ENCODE measurements around the gene LONP1. TPM values are rescaled to one million over a fixed set of nuclear protein-coding genes. Genes with fewer than 3 reads are reported as not detected.

The LONP1 gene
- total RNA-seq, 1 experiment from 2014 or later: 186 TPM

DNA sequence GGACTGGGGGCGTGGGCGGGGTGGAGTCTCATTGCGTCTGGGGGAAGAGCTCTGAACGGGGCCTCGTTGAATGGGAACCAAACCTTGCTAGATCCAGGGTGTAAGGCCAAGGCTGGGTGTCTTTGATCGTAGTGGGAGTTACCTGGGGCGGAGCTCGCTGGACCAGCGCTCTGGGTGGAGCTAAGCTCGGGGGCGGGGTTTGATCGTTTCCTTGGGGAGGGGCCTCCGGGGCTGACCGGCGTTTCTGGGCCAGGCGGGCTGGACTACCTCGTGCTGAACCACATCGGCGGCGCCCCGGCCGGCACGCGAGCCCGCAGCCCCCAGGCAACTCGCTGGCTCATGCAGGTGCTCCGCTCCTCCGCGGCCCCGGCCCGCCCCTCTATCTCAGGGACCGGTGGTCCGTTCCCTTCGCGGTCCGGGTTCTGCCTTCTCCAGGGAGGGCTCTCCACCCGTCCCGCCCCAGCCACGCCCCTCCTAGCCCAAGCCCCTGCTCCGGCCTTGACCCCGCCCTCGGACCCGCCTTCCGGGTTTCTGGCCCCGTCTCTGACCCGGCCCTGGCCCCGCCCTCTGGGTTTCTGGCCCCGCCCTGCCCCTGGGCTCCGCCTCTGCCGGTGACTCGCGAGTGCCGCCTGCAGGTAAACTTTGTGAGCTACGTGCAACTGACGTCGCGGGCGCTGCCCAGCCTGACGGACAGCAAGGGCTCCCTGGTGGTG is 33.1 kb downstream of the LONP1 start (continued):
- TF ChIP-seq ZNF512 (CRISPR knock-in tag; IDR thresholded peaks at IDR 0.05; ENCODE audit: borderline replicate concordance) (no peak), JAZF1 (CRISPR knock-in tag; IDR thresholded peaks at IDR 0.05) (no peak), ESRRA (CRISPR knock-in tag; IDR thresholded peaks at IDR 0.05; ENCODE audit: borderline replicate concordance) (no peak), SMAD4 (CRISPR knock-in tag; IDR thresholded peaks at IDR 0.05) (no peak), FOXP1 (CRISPR knock-in tag; IDR thresholded peaks at IDR 0.05; ENCODE audit: borderline replicate concordance) (no peak; the same call in 1 of the 2 replicates), PRRX2 (CRISPR knock-in tag; IDR thresholded peaks at IDR 0.05) (no peak), NR3C1 (CRISPR knock-in tag; conservative IDR thresholded peaks at IDR 0.05; ENCODE audit: low read depth) (no peak), RELA (CRISPR knock-in tag; IDR thresholded peaks at IDR 0.05; ENCODE audit: borderline replicate concordance) (no peak), ZNF671 (CRISPR knock-in tag; IDR thresholded peaks at IDR 0.05) (no peak), KAT7 (CRISPR knock-in tag; IDR thresholded peaks at IDR 0.05; ENCODE audit: borderline replicate concordance) (no peak), TP53 (CRISPR knock-in tag; IDR thresholded peaks at IDR 0.05) (no peak), E2F1 (CRISPR knock-in tag; IDR thresholded peaks at IDR 0.05) (no peak), TEAD1 (CRISPR knock-in tag; IDR thresholded peaks at IDR 0.05) (no peak), GABPB1 (CRISPR knock-in tag; IDR thresholded peaks at IDR 0.05) (peak; percentile 32; the same call in 1 of the 2 replicates), USF1 (CRISPR knock-in tag; IDR thresholded peaks at IDR 0.05) (no peak), NR1H2 (CRISPR knock-in tag; IDR thresholded peaks at IDR 0.05) (no peak), CBFB (CRISPR knock-in tag; IDR thresholded peaks at IDR 0.05; ENCODE audit: low read depth) (no peak)
- TF ChIP-seq, protein P1, sequence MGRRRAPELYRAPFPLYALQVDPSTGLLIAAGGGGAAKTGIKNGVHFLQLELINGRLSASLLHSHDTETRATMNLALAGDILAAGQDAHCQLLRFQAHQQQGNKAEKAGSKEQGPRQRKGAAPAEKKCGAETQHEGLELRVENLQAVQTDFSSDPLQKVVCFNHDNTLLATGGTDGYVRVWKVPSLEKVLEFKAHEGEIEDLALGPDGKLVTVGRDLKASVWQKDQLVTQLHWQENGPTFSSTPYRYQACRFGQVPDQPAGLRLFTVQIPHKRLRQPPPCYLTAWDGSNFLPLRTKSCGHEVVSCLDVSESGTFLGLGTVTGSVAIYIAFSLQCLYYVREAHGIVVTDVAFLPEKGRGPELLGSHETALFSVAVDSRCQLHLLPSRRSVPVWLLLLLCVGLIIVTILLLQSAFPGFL (CRISPR knock-in tag; IDR thresholded peaks at IDR 0.05; ENCODE audit: borderline replicate concordance): no peak
- TF ChIP-seq, protein P2, sequence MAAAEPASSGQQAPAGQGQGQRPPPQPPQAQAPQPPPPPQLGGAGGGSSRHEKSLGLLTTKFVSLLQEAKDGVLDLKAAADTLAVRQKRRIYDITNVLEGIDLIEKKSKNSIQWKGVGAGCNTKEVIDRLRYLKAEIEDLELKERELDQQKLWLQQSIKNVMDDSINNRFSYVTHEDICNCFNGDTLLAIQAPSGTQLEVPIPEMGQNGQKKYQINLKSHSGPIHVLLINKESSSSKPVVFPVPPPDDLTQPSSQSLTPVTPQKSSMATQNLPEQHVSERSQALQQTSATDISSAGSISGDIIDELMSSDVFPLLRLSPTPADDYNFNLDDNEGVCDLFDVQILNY (CRISPR knock-in tag; IDR thresholded peaks at IDR 0.05): no peak
- TF ChIP-seq, protein P3, sequence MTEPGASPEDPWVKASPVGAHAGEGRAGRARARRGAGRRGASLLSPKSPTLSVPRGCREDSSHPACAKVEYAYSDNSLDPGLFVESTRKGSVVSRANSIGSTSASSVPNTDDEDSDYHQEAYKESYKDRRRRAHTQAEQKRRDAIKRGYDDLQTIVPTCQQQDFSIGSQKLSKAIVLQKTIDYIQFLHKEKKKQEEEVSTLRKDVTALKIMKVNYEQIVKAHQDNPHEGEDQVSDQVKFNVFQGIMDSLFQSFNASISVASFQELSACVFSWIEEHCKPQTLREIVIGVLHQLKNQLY (CRISPR knock-in tag; IDR thresholded peaks at IDR 0.05): no peak
- TF ChIP-seq, protein P4, sequence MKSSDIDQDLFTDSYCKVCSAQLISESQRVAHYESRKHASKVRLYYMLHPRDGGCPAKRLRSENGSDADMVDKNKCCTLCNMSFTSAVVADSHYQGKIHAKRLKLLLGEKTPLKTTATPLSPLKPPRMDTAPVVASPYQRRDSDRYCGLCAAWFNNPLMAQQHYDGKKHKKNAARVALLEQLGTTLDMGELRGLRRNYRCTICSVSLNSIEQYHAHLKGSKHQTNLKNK (CRISPR knock-in tag; IDR thresholded peaks at IDR 0.05): no peak
- TF ChIP-seq, protein P5, sequence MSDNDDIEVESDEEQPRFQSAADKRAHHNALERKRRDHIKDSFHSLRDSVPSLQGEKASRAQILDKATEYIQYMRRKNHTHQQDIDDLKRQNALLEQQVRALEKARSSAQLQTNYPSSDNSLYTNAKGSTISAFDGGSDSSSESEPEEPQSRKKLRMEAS (CRISPR knock-in tag; IDR thresholded peaks at IDR 0.05): peak; percentile 60
- TF ChIP-seq, protein P6, sequence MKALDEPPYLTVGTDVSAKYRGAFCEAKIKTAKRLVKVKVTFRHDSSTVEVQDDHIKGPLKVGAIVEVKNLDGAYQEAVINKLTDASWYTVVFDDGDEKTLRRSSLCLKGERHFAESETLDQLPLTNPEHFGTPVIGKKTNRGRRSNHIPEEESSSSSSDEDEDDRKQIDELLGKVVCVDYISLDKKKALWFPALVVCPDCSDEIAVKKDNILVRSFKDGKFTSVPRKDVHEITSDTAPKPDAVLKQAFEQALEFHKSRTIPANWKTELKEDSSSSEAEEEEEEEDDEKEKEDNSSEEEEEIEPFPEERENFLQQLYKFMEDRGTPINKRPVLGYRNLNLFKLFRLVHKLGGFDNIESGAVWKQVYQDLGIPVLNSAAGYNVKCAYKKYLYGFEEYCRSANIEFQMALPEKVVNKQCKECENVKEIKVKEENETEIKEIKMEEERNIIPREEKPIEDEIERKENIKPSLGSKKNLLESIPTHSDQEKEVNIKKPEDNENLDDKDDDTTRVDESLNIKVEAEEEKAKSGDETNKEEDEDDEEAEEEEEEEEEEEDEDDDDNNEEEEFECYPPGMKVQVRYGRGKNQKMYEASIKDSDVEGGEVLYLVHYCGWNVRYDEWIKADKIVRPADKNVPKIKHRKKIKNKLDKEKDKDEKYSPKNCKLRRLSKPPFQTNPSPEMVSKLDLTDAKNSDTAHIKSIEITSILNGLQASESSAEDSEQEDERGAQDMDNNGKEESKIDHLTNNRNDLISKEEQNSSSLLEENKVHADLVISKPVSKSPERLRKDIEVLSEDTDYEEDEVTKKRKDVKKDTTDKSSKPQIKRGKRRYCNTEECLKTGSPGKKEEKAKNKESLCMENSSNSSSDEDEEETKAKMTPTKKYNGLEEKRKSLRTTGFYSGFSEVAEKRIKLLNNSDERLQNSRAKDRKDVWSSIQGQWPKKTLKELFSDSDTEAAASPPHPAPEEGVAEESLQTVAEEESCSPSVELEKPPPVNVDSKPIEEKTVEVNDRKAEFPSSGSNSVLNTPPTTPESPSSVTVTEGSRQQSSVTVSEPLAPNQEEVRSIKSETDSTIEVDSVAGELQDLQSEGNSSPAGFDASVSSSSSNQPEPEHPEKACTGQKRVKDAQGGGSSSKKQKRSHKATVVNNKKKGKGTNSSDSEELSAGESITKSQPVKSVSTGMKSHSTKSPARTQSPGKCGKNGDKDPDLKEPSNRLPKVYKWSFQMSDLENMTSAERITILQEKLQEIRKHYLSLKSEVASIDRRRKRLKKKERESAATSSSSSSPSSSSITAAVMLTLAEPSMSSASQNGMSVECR (CRISPR knock-in tag; IDR thresholded peaks at IDR 0.05; ENCODE audit: borderline replicate concordance): 0 out of 2 replicates have a peak, but pooled peaks have one; percentile 24
- TF ChIP-seq, protein P7, sequence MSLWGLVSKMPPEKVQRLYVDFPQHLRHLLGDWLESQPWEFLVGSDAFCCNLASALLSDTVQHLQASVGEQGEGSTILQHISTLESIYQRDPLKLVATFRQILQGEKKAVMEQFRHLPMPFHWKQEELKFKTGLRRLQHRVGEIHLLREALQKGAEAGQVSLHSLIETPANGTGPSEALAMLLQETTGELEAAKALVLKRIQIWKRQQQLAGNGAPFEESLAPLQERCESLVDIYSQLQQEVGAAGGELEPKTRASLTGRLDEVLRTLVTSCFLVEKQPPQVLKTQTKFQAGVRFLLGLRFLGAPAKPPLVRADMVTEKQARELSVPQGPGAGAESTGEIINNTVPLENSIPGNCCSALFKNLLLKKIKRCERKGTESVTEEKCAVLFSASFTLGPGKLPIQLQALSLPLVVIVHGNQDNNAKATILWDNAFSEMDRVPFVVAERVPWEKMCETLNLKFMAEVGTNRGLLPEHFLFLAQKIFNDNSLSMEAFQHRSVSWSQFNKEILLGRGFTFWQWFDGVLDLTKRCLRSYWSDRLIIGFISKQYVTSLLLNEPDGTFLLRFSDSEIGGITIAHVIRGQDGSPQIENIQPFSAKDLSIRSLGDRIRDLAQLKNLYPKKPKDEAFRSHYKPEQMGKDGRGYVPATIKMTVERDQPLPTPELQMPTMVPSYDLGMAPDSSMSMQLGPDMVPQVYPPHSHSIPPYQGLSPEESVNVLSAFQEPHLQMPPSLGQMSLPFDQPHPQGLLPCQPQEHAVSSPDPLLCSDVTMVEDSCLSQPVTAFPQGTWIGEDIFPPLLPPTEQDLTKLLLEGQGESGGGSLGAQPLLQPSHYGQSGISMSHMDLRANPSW (CRISPR knock-in tag; conservative IDR thresholded peaks at IDR 0.05; ENCODE audit: low read depth): no peak

Measured in WTC11 (cell line).